ENCODE results near the gene FBXO47. TPM values are rescaled to one million over a fixed set of nuclear protein-coding genes. Genes with fewer than 3 reads are reported as not detected.

Gene FBXO47
- total and polyA plus RNA-seq, 9 donors = not detected

DNA sequence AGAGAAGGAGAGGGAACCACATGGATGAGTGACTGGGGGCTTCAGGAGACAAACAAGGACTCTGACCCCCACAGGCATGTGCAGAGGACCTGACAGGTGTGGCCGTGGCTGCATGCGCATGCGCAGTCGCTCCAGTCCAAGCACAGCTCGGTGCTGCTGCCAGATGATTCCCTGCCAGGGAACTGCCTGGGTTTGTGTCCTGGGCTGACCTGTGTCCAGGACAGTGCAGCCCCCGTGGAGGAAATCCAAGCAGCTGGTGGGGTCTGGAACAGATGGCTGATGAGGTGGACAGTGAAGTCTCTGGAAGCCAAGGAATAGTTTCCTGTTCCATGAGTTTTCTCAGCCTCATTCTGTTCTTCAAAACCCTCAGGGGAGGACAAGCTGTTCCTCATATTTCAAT lies 70.0 kb downstream of the FBXO47 start:
- no peaks in the 10 kb centered on the region for H3K36me3 ChIP-seq
- no peak for TF ChIP-seq EP300 (IDR thresholded peaks at IDR 0.05)
- TF ChIP-seq POLR2A (IDR thresholded peaks at IDR 0.05) = no peak
- TF ChIP-seq CTCF (IDR thresholded peaks at IDR 0.05) = no peak
- 20 to 40% (median 34%) methylated on average over 5 to 6 of the region's 6 CpGs for WGBS, 3 donors
- no peak overlapping the region for H3K4me3 ChIP-seq
- DNase-seq = peak in 3 of 5 donors; percentile 39 to 70 (median 57)
- H3K27me3 ChIP-seq = no peaks in the 10 kb centered on the region
- H3K27ac ChIP-seq = peak overlapping the region in 1 of 2 donors; percentile 4
- intact Hi-C loops (cut with DNase I) = no loop called here
- peaks cover 25% of the 10 kb centered on the region for H3K4me1 ChIP-seq (ENCODE audit: insufficient read depth)
- no peaks in the 10 kb centered on the region for H3K9me3 ChIP-seq

DNA sequence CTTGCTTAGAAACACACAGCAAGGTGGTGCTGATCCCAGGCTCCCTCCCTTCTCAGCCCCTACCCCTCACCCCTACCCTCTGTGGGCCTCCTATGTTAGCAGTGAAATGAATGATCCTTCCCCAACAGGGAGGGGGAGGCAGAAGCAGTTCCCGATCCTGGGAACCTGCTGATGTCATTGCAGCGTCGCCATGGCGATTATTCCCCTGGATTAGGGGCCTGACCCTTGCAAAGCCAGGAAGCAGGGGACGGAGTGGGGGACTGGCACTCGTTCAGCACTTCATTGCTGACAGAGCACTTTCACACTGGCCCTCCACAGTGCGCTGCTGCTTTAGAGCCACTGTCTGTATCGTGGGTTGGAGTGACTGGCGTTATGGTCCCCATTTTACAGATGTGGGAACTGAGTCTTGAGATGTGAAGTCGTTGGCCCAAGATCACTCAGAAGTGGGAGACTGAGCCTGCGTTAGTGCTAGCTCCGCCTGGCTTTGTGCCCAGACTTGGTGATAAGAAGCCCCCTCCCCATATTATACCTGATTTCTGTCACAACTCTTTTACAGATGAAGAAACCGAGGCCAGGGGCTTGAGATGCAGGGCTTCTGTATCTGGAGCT lies 70.8 kb downstream of the FBXO47 start:
- Histone ChIP-seq H3K9me3 (no peaks in the 10 kb centered on the region), H3K36me3 (no peaks in the 10 kb centered on the region)

DNA sequence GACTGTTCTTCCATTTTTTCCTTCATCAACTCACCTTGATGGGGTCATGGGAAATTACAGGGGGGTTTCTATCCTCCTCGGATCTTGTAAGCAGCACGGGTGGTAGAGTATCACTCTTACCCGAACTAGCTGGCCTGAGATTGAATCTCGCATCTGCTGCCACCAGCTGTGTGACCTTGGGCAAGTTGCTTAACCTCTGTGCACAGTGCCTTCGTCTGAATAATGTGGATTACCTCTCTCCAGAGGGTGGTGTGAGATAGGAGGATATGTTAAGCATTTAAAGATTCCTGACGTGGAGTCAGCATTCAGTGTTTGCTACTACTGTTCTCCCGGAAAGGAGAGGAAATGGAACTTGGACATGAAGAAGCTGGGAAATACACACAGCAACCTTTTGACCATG lies 72.9 kb downstream of the FBXO47 start:
- TF ChIP-seq CTCF (IDR thresholded peaks at IDR 0.05) = no peak
- TF ChIP-seq EP300 (IDR thresholded peaks at IDR 0.05) = no peak
- no peak for TF ChIP-seq POLR2A (IDR thresholded peaks at IDR 0.05)
- intact Hi-C loops (cut with DNase I) = no loop called here
- Histone ChIP-seq H3K27me3 (no peaks in the 10 kb centered on the region), H3K4me1 (ENCODE audit: insufficient read depth) (peaks cover 21% of the 10 kb centered on the region), H3K4me3 (no peak overlapping the region), H3K27ac (no peak overlapping the region), H3K36me3 (no peaks in the 10 kb centered on the region), H3K9me3 (no peaks in the 10 kb centered on the region)
- 14 to 37% (median 29%) methylated on average over 7 of the region's 7 CpGs for WGBS, 3 donors
- DNase-seq = no peak

More for the DNA sequence above, 70.8 kb downstream of the FBXO47 start:
- WGBS, 3 donors = 63 to 72% (median 67%) methylated on average over 13 of the region's 13 CpGs
- intact Hi-C loops (cut with DNase I) = no loop called here
- TF ChIP-seq CTCF (IDR thresholded peaks at IDR 0.05) = no peak
- TF ChIP-seq POLR2A (IDR thresholded peaks at IDR 0.05) = no peak
- no peak for TF ChIP-seq EP300 (IDR thresholded peaks at IDR 0.05)
- no peak for DNase-seq
- no peak overlapping the region for H3K4me3 ChIP-seq
- H3K27ac ChIP-seq = no peak overlapping the region
- H3K4me1 ChIP-seq (ENCODE audit: insufficient read depth) = peaks cover 25% of the 10 kb centered on the region
- H3K27me3 ChIP-seq = no peaks in the 10 kb centered on the region

GRCh38 chr17:38893607-38894006 lies 73.6 kb downstream of the FBXO47 start:
- peaks cover 21% of the 10 kb centered on the region for H3K4me1 ChIP-seq (ENCODE audit: insufficient read depth)

More at GRCh38 chr17:38893607-38894006, 73.6 kb downstream of the FBXO47 start:
- TF ChIP-seq CTCF (IDR thresholded peaks at IDR 0.05) = no peak
- no peak for TF ChIP-seq EP300 (IDR thresholded peaks at IDR 0.05)
- no peak for TF ChIP-seq POLR2A (IDR thresholded peaks at IDR 0.05)
- Histone ChIP-seq H3K4me3 (no peak overlapping the region), H3K27ac (no peak overlapping the region), H3K36me3 (no peaks in the 10 kb centered on the region), H3K9me3 (no peaks in the 10 kb centered on the region), H3K27me3 (no peaks in the 10 kb centered on the region)
- intact Hi-C loops (cut with DNase I) = no loop called here
- DNase-seq = no peak
- WGBS, 3 donors = 22 to 45% (median 36%) methylated on average over 6 of the region's 6 CpGs
